Measurements from ENCODE around the gene USP40. TPM values are rescaled to one million over a fixed set of nuclear protein-coding genes. Genes with fewer than 3 reads are reported as not detected.

Gene USP40
- total RNA-seq, 1 experiment from 2014 or later = 10.3 TPM

DNA sequence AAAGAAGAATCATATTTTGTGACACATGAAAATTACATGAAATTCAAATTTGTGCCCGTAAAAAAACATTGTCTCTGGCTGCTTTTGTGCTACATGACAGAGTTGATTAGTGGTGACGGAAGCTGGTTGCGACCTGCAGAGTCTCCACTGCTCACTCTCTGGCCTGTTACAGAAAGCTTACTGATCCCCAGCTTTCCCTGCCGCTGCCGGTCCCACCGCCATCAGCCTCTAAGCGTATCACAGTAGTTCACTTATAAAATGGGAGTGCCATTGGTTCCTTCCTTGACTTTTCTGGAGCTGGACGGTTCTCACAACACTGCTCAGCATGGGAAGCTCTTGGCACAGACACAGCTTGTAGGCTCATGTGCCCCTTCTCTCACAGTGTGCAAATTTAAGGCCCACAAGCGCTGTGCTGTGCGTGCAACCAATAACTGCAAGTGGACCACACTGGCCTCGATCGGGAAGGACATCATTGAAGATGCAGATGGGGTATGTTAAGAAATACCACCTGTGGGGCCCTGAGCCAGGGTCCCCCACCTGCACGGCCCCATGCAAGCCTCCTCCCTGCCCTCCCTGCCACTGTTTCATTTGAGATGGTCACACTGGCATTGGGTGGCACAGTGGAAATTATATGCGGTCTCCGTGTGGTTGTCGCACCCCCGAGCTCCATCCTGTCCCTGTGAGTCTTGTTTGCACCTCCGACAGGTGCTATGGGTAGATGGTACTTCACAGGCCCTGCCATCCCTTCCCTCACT lies 131.0 kb downstream of the USP40 start (continued):
- TF ChIP-seq ATF1 (CRISPR knock-in tag; IDR thresholded peaks at IDR 0.05) (no peak), ETV6 (CRISPR knock-in tag; IDR thresholded peaks at IDR 0.05) (no peak)
- TF ChIP-seq, protein P1, sequence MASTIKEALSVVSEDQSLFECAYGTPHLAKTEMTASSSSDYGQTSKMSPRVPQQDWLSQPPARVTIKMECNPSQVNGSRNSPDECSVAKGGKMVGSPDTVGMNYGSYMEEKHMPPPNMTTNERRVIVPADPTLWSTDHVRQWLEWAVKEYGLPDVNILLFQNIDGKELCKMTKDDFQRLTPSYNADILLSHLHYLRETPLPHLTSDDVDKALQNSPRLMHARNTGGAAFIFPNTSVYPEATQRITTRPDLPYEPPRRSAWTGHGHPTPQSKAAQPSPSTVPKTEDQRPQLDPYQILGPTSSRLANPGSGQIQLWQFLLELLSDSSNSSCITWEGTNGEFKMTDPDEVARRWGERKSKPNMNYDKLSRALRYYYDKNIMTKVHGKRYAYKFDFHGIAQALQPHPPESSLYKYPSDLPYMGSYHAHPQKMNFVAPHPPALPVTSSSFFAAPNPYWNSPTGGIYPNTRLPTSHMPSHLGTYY (CRISPR knock-in tag; IDR thresholded peaks at IDR 0.05) = no peak

DNA sequence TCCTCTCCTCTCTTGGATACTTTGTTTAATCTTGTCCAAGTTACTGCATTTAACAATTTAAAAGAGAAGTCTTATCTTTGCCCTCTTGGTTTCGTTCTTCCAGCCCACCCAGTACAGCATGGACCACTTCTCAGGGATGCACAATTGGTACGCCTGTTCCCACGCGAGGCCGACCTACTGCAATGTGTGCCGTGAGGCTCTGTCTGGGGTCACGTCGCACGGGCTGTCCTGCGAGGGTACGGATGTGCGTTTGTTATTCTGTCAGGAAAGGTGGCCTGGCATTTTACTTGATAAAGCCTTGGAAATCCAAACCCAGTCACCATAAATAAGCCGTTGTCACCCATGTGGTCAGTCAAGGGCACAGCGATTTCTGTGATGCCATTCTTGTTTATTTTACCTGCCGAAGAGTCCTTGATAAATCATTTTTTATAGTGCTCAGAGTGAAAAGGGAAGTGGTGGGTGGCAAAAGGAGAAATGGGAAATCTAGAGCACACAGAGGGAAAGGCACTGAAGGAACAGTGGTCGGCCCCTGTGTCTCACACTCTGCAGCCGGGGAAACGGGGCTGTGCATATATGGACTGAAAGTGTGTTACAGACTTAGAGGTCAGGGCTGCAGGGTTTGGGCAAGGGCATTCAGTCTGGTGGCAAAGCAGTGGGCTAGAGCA lies 131.8 kb downstream of the USP40 start:
- Mint-ChIP-seq H3K4me1 (no peaks in the 10 kb centered on the region), H3K27me3 (ENCODE audit: low read depth) (no peaks in the 10 kb centered on the region)
- no peak for ATAC-seq

DNA sequence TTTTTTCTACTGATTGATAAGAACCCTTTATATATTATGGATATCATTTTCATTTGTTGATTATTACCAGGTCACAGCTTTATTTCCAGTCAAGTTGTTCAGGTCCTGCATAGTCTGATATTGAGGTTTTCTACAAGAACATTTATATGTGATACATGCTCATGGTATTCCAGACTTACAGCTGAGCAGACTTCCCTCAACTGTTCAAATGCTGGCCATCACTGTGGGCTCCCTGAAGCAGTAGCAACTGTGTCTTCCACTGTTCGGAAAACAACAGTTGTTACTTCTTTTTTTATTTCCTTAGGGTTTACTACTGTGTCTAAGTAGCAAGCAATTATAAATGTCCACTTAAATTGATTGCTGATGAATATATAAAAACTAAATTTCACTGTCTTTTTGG lies 132.8 kb downstream of the USP40 start:
- no peak for ATAC-seq
- H3K27me3 Mint-ChIP-seq (ENCODE audit: low read depth) = no peaks in the 10 kb centered on the region
- 0 out of 2 replicates have a peak overlapping the region, but pooled peaks have one; percentile 40 for H3K27ac Mint-ChIP-seq
- ChIA-PET POLR2A (no interaction called here), CTCF (interaction anchor here (1.2 to 1.5 kb wide), 3 partner anchors 10 to 80 kb away, joined by 3 to 4 read pairs (median 4); no protein-coding TSS in a partner anchor)
- no peaks in the 10 kb centered on the region for H3K4me1 Mint-ChIP-seq
- no peak for DNase-seq (ENCODE audit: low spot score)
- peaks cover 5% of the 10 kb centered on the region; the same call in 1 of the 2 replicates for H3K9me3 Mint-ChIP-seq
- no peak for TF ChIP-seq HMGA2 (CRISPR knock-in tag; IDR thresholded peaks at IDR 0.05)
- TF ChIP-seq FOXP1 (CRISPR knock-in tag; IDR thresholded peaks at IDR 0.05; ENCODE audit: borderline replicate concordance) = no peak
- TF ChIP-seq NFE2L1 (CRISPR knock-in tag; IDR thresholded peaks at IDR 0.05) = no peak
- TF ChIP-seq, protein P2, sequence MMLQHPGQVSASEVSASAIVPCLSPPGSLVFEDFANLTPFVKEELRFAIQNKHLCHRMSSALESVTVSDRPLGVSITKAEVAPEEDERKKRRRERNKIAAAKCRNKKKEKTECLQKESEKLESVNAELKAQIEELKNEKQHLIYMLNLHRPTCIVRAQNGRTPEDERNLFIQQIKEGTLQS (CRISPR knock-in tag; conservative IDR thresholded peaks at IDR 0.05) = no peak
- TF ChIP-seq, protein P3, sequence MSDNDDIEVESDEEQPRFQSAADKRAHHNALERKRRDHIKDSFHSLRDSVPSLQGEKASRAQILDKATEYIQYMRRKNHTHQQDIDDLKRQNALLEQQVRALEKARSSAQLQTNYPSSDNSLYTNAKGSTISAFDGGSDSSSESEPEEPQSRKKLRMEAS (CRISPR knock-in tag; IDR thresholded peaks at IDR 0.05) = no peak
- TF ChIP-seq, protein P4, sequence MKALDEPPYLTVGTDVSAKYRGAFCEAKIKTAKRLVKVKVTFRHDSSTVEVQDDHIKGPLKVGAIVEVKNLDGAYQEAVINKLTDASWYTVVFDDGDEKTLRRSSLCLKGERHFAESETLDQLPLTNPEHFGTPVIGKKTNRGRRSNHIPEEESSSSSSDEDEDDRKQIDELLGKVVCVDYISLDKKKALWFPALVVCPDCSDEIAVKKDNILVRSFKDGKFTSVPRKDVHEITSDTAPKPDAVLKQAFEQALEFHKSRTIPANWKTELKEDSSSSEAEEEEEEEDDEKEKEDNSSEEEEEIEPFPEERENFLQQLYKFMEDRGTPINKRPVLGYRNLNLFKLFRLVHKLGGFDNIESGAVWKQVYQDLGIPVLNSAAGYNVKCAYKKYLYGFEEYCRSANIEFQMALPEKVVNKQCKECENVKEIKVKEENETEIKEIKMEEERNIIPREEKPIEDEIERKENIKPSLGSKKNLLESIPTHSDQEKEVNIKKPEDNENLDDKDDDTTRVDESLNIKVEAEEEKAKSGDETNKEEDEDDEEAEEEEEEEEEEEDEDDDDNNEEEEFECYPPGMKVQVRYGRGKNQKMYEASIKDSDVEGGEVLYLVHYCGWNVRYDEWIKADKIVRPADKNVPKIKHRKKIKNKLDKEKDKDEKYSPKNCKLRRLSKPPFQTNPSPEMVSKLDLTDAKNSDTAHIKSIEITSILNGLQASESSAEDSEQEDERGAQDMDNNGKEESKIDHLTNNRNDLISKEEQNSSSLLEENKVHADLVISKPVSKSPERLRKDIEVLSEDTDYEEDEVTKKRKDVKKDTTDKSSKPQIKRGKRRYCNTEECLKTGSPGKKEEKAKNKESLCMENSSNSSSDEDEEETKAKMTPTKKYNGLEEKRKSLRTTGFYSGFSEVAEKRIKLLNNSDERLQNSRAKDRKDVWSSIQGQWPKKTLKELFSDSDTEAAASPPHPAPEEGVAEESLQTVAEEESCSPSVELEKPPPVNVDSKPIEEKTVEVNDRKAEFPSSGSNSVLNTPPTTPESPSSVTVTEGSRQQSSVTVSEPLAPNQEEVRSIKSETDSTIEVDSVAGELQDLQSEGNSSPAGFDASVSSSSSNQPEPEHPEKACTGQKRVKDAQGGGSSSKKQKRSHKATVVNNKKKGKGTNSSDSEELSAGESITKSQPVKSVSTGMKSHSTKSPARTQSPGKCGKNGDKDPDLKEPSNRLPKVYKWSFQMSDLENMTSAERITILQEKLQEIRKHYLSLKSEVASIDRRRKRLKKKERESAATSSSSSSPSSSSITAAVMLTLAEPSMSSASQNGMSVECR (CRISPR knock-in tag; IDR thresholded peaks at IDR 0.05; ENCODE audit: borderline replicate concordance) = no peak
- TF ChIP-seq, protein P5, sequence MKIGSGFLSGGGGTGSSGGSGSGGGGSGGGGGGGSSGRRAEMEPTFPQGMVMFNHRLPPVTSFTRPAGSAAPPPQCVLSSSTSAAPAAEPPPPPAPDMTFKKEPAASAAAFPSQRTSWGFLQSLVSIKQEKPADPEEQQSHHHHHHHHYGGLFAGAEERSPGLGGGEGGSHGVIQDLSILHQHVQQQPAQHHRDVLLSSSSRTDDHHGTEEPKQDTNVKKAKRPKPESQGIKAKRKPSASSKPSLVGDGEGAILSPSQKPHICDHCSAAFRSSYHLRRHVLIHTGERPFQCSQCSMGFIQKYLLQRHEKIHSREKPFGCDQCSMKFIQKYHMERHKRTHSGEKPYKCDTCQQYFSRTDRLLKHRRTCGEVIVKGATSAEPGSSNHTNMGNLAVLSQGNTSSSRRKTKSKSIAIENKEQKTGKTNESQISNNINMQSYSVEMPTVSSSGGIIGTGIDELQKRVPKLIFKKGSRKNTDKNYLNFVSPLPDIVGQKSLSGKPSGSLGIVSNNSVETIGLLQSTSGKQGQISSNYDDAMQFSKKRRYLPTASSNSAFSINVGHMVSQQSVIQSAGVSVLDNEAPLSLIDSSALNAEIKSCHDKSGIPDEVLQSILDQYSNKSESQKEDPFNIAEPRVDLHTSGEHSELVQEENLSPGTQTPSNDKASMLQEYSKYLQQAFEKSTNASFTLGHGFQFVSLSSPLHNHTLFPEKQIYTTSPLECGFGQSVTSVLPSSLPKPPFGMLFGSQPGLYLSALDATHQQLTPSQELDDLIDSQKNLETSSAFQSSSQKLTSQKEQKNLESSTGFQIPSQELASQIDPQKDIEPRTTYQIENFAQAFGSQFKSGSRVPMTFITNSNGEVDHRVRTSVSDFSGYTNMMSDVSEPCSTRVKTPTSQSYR (CRISPR knock-in tag; IDR thresholded peaks at IDR 0.05) = no peak
- TF ChIP-seq GTF2I (CRISPR knock-in tag; conservative IDR thresholded peaks at IDR 0.05) = no peak
- TF ChIP-seq IRF2 (CRISPR knock-in tag; IDR thresholded peaks at IDR 0.05; ENCODE audit: borderline replicate concordance, low read depth) = no peak
- no peak overlapping the region for H3K4me3 Mint-ChIP-seq
- H3K36me3 Mint-ChIP-seq = peaks cover 3% of the 10 kb centered on the region; the same call in 1 of the 2 replicates

More for the DNA sequence above, 131.8 kb downstream of the USP40 start:
- no peak for TF ChIP-seq PRRX2 (CRISPR knock-in tag; IDR thresholded peaks at IDR 0.05)
- ChIA-PET CTCF (interaction anchor here (1.2 to 1.5 kb wide), 4 partner anchors 9 to 81 kb away, joined by 3 to 5 read pairs (median 4); no protein-coding TSS in a partner anchor), POLR2A (no interaction called here)
- Mint-ChIP-seq H3K36me3 (peaks cover 3% of the 10 kb centered on the region; the same call in 1 of the 2 replicates), H3K27ac (no peak overlapping the region; the same call in 1 of the 2 replicates), H3K9me3 (peaks cover 5% of the 10 kb centered on the region; the same call in 1 of the 2 replicates), H3K4me3 (no peak overlapping the region)
- DNase-seq (ENCODE audit: low spot score) = no peak
